SK-N-MC (cell line): ENCODE data around the gene CEACAM6.

Experiments used
- EZH2 ChIP-seq: fragments of 200-600 bp; sonication (generic); IDR thresholded peaks from one replicate; pipeline ENCODE4 v1.6.1; 2017; ENCODE audit warnings: antibody characterized with exemption
- POLR2AphosphoS5 ChIP-seq: IDR thresholded peaks from 2 replicates; pipeline ENCODE4 v1.6.1; 2012; ENCODE audit warnings: mild to moderate bottlenecking, low read depth, low read length, borderline replicate concordance

GRCh38 chr19:41720103-41720502 lies 35.2 kb upstream of the CEACAM6 start:
- TF ChIP-seq POLR2AphosphoS5, result no peak
- no peak for TF ChIP-seq EZH2
